Neural cell (in vitro differentiated cells): Measurements from ENCODE around the gene GPRC6A. TPM values are rescaled to one million over a fixed set of nuclear protein-coding genes. Genes with fewer than 3 reads are reported as not detected.
"Not testable (repeated sequence)": the region's sequence is repeated elsewhere in the genome, so short reads cannot be mapped to it uniquely, and the experiment has no call there.

Experiments used
- H2AFZ ChIP-seq: fragments of 200-600, 300-800 bp; sonication (generic), shearing (Covaris generic); 2 replicates; pipeline ENCODE4 v1.6.0; 2014; ENCODE audit warnings: low read depth, mild to moderate bottlenecking, antibody characterized with exemption, low read length, moderate library complexity
- H3F3A ChIP-seq: fragments of 200-600 bp; shearing (Covaris generic); 2 replicates; pipeline ENCODE4 v1.6.1; 2016; ENCODE audit warnings: mild to moderate bottlenecking, moderate library complexity, mixed read lengths, antibody characterized with exemption, low read length; ENCODE audit not compliant: insufficient read depth, poor library complexity, severe bottlenecking
- H3K27ac ChIP-seq: fragments of 200-600, 300-800 bp; sonication (generic), shearing (Covaris generic); 2 replicates; pipeline ENCODE4 v1.5.1; 2014; ENCODE audit warnings: mild to moderate bottlenecking, low read length, moderate library complexity
- H3K27me3 ChIP-seq: fragments of 300-800, 200-600 bp; sonication (generic), shearing (Covaris generic); 2 replicates; pipeline ENCODE4 v1.6.0; 2014; ENCODE audit warnings: mild to moderate bottlenecking, low read depth, low read length, moderate library complexity; ENCODE audit not compliant: insufficient read depth
- H3K36me3 ChIP-seq: fragments of 300-800, 200-600 bp; sonication (generic), shearing (Covaris generic); 2 replicates; pipeline ENCODE4 v1.5.1; 2014; ENCODE audit warnings: mild to moderate bottlenecking, antibody characterized with exemption, low read length, moderate library complexity; ENCODE audit not compliant: insufficient read depth
- H3K4me2 ChIP-seq: fragments of 300-800, 200-600 bp; sonication (generic), shearing (Covaris generic); 2 replicates; pipeline ENCODE4 v1.6.0; 2014; ENCODE audit warnings: mild to moderate bottlenecking, low read length
- H3K4me3 ChIP-seq: fragments of 300-800, 200-600 bp; sonication (generic), shearing (Covaris generic); 2 replicates; pipeline ENCODE4 v1.5.1; 2014; ENCODE audit warnings: mild to moderate bottlenecking, low read length, moderate library complexity
- H3K79me2 ChIP-seq: fragments of 200-600 bp; shearing (Covaris generic); replicated peaks from 2 replicates; pipeline ENCODE4 v1.6.0; 2014; ENCODE audit warnings: mild to moderate bottlenecking, low read length, moderate library complexity; ENCODE audit not compliant: insufficient read depth
- H3K9ac ChIP-seq: fragments of 300-800, 200-600 bp; sonication (generic), shearing (Covaris generic); 2 replicates; pipeline ENCODE4 v1.6.1; 2016; ENCODE audit warnings: mild to moderate bottlenecking, low read length, mixed read lengths
- H3K9me2 ChIP-seq: fragments of 200-600 bp; shearing (Covaris generic); 2 replicates; pipeline ENCODE4 v1.6.1; 2016; ENCODE audit warnings: mild to moderate bottlenecking, low read length, mixed read lengths; ENCODE audit not compliant: insufficient read depth
- H3K9me3 ChIP-seq: fragments of 200-600, 300-800 bp; sonication (generic), shearing (Covaris generic); 2 replicates; pipeline ENCODE4 v1.6.1; 2016; ENCODE audit warnings: mild to moderate bottlenecking, mixed run types, low read length, moderate library complexity, mixed read lengths
- H4K20me1 ChIP-seq: fragments of 200-600 bp; shearing (Covaris generic); 2 replicates; pipeline ENCODE4 v1.6.1; 2016; ENCODE audit warnings: mild to moderate bottlenecking, mixed run types; ENCODE audit not compliant: insufficient read depth
- EP300 ChIP-seq: fragments of 450-650 bp; conservative IDR thresholded peaks from 2 replicates; pipeline ENCODE4 v1.6.1; 2014; ENCODE audit warnings: antibody characterized with exemption, mild to moderate bottlenecking, moderate library complexity; ENCODE audit not compliant: poor library complexity, severe bottlenecking
- EZH2 ChIP-seq: fragments of 200-600, 300-800 bp; shearing (Covaris generic), sonication (generic); IDR thresholded peaks from 2 replicates; pipeline ENCODE4 v1.6.1; 2014; ENCODE audit warnings: antibody characterized with exemption, low read length, borderline replicate concordance, mild to moderate bottlenecking; ENCODE audit not compliant: insufficient read depth, poor library complexity, severe bottlenecking
- MXI1 ChIP-seq: fragments of 450-650 bp; conservative IDR thresholded peaks from 2 replicates; pipeline ENCODE4 v1.6.1; 2014; ENCODE audit warnings: antibody characterized with exemption, mild to moderate bottlenecking; ENCODE audit not compliant: poor library complexity, severe bottlenecking
- POLR2AphosphoS5 ChIP-seq: IDR thresholded peaks from 2 replicates; pipeline ENCODE4 v1.6.1; 2012
- RAD21 ChIP-seq: fragments of 450-650 bp; conservative IDR thresholded peaks from 2 replicates; pipeline ENCODE4 v1.6.1; 2014; ENCODE audit warnings: antibody characterized with exemption, mild to moderate bottlenecking, moderate library complexity
- SMC3 ChIP-seq: fragments of 450-650 bp; conservative IDR thresholded peaks from 2 replicates; pipeline ENCODE4 v1.6.1; 2014; ENCODE audit warnings: antibody characterized with exemption, mild to moderate bottlenecking, moderate library complexity; ENCODE audit not compliant: poor library complexity
- TAF1 ChIP-seq: IDR thresholded peaks from 2 replicates; pipeline ENCODE4 v1.6.1; 2012; ENCODE audit warnings: low read depth
- polyA plus RNA-seq: library from polyadenylated mRNA; depleted of rRNA; stranded (reverse); fragments of >200 nt; gene quantifications from 2 replicates; pipeline ENCODE4 v1.2.3, GENCODE V29; 2014
- TF ChIP-seq, protein P1 (sequence below): IDR thresholded peaks from 2 replicates; pipeline ENCODE4 v1.6.1; 2012; ENCODE audit warnings: borderline replicate concordance
- TF ChIP-seq, protein P2 (sequence below): fragments of 450-650 bp; IDR thresholded peaks from 2 replicates; pipeline ENCODE4 v1.5.1; 2014; ENCODE audit warnings: antibody characterized with exemption, mild to moderate bottlenecking, moderate library complexity; ENCODE audit not compliant: poor library complexity, severe bottlenecking

Gene GPRC6A
- polyA plus RNA-seq, 1 donor from 2014 or later: not detected

- H3K36me3 ChIP-seq: no peaks in the 10 kb centered on the region
- H4K20me1 ChIP-seq: no peaks in the 10 kb centered on the region
- no peak overlapping the region for H3K9ac ChIP-seq
- H3K79me2 ChIP-seq: no peaks in the 10 kb centered on the region
- no peak overlapping the region for H2AFZ ChIP-seq
- no peak overlapping the region for H3K4me2 ChIP-seq
- H3K27ac ChIP-seq: no peak overlapping the region
- H3F3A ChIP-seq: no peaks in the 10 kb centered on the region
- H3K4me3 ChIP-seq: no peak overlapping the region
- TF ChIP-seq, protein P1, sequence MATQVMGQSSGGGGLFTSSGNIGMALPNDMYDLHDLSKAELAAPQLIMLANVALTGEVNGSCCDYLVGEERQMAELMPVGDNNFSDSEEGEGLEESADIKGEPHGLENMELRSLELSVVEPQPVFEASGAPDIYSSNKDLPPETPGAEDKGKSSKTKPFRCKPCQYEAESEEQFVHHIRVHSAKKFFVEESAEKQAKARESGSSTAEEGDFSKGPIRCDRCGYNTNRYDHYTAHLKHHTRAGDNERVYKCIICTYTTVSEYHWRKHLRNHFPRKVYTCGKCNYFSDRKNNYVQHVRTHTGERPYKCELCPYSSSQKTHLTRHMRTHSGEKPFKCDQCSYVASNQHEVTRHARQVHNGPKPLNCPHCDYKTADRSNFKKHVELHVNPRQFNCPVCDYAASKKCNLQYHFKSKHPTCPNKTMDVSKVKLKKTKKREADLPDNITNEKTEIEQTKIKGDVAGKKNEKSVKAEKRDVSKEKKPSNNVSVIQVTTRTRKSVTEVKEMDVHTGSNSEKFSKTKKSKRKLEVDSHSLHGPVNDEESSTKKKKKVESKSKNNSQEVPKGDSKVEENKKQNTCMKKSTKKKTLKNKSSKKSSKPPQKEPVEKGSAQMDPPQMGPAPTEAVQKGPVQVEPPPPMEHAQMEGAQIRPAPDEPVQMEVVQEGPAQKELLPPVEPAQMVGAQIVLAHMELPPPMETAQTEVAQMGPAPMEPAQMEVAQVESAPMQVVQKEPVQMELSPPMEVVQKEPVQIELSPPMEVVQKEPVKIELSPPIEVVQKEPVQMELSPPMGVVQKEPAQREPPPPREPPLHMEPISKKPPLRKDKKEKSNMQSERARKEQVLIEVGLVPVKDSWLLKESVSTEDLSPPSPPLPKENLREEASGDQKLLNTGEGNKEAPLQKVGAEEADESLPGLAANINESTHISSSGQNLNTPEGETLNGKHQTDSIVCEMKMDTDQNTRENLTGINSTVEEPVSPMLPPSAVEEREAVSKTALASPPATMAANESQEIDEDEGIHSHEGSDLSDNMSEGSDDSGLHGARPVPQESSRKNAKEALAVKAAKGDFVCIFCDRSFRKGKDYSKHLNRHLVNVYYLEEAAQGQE: no peak
- no peaks in the 10 kb centered on the region for H3K9me2 ChIP-seq
- H3K27me3 ChIP-seq: no peaks in the 10 kb centered on the region
- no peaks in the 10 kb centered on the region for H3K9me3 ChIP-seq
Measured at GRCh38 chr6:116827561-116828240, 1.2 kb downstream of the GPRC6A start.

DNA sequence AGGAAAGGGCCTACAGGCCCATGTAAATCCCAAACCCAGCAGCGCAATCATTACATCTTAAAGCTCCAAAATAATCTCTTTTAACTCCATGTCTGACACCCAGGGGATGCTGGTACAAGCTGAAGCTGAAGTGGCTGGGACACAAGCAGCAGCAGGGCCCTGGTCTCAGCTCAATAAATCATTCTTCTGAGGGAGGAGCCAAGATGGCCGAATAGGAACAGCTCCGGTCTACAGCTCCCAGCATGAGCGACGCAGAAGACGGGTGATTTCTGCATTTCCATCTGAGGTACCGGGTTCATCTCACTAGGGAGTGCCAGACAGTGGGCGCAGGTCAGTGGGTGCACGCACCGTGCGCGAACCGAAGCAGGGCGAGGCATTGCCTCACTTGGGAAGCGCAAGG lies 12.5 kb downstream of the GPRC6A start:
- not testable (repeated sequence) for H3F3A ChIP-seq, H3K9ac ChIP-seq, H3K4me2 ChIP-seq, H2AFZ ChIP-seq, H3K9me3 ChIP-seq, H3K27me3 ChIP-seq, H3K27ac ChIP-seq, H3K36me3 ChIP-seq, H3K9me2 ChIP-seq, H4K20me1 ChIP-seq, H3K79me2 ChIP-seq, H3K4me3 ChIP-seq

DNA sequence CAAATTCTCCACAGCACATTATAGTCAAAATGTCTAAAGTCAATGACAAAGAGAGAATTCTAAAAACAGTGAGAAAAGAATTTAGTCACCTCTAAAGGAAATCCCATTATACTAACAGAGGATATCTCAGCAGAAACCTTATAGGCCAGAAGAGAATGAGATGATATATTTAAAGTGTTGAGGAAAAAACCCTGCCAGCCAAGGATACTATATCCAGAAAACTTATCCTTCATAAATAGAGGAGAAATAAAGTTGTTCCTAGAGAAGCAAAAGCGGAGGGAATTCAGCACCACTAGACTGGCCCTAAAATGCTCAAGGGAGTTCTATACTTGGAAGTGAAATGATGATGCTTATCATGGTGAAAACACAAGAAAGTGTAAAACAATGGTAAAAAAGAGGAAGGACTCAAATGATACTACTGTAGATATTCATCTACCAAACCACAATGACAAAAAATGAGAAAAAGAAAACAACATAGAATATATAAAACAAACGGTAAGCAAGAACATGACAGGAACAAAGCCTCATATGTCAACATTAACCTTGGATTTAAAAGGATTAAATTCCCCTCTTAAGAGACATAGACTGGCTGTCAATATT lies 16.7 kb downstream of the GPRC6A start:
- Histone ChIP-seq H3K4me2 (no peak overlapping the region), H3K79me2 (no peaks in the 10 kb centered on the region), H3K9me2 (no peaks in the 10 kb centered on the region), H3K36me3 (no peaks in the 10 kb centered on the region), H3K27ac (no peak overlapping the region), H3K27me3 (no peaks in the 10 kb centered on the region), H3K9ac (no peak overlapping the region), H4K20me1 (no peaks in the 10 kb centered on the region), H3K9me3 (no peaks in the 10 kb centered on the region), H2AFZ (no peak overlapping the region), H3K4me3 (no peak overlapping the region), H3F3A (no peaks in the 10 kb centered on the region)
- TF ChIP-seq, protein P2, sequence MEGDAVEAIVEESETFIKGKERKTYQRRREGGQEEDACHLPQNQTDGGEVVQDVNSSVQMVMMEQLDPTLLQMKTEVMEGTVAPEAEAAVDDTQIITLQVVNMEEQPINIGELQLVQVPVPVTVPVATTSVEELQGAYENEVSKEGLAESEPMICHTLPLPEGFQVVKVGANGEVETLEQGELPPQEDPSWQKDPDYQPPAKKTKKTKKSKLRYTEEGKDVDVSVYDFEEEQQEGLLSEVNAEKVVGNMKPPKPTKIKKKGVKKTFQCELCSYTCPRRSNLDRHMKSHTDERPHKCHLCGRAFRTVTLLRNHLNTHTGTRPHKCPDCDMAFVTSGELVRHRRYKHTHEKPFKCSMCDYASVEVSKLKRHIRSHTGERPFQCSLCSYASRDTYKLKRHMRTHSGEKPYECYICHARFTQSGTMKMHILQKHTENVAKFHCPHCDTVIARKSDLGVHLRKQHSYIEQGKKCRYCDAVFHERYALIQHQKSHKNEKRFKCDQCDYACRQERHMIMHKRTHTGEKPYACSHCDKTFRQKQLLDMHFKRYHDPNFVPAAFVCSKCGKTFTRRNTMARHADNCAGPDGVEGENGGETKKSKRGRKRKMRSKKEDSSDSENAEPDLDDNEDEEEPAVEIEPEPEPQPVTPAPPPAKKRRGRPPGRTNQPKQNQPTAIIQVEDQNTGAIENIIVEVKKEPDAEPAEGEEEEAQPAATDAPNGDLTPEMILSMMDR: no peak
- TF ChIP-seq SMC3 (no peak), TAF1 (no peak), EP300 (no peak), POLR2AphosphoS5 (no peak), EZH2 (no peak), MXI1 (no peak), RAD21 (no peak)
